Stromal cell of bone marrow (primary cell): ENCODE measurements around the gene TMEM174.

Source experiments
- DNase-seq: peaks from one replicate; pipeline ENCODE4 v3.0.0-alpha.2; 2012; ENCODE audit warnings: low read depth

Gene TMEM174, protein sequence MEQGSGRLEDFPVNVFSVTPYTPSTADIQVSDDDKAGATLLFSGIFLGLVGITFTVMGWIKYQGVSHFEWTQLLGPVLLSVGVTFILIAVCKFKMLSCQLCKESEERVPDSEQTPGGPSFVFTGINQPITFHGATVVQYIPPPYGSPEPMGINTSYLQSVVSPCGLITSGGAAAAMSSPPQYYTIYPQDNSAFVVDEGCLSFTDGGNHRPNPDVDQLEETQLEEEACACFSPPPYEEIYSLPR

DNA sequence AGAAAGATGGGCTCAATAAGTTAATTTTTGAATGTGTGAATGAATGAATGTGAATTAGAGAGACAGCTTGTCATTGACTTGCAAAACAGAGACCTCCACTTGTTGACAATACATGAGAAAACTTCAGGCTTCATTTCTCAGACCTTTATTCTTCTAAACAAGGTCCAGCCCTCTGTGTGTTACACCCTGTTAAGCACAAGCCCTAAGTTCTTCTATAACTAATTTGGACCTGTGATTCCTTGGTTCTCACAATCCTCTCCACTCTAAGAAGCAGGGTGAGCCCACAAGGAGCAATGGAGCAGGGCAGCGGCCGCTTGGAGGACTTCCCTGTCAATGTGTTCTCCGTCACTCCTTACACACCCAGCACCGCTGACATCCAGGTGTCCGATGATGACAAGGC lies at the start of gene TMEM174:
Gene TMEM174 (plus strand): TSS at position 243 of the 400 bp plus-strand sequence. CDS start 51 bp downstream, at position 294.
- no peak for DNase-seq

DNA sequence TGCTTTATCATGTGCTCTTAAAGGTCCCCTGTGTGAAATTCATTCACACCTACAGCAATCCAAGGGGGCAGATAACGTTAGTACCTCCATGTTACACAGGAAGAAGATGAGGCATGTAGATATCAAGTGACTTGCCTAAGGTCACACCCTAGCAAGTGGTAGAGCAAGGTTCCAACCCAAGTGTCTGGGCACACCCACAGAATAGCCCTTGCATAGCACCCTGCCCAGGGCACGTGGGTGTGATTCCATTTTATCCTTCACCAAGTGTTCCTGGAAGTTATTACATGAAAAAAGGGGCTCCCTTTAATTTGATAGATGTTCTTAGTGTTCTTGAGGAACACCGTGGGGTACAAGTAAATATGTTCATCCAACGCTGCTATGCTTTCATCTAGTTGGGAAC lies 47.7 kb upstream of the TMEM174 start:
- DNase-seq, result no peak

DNA sequence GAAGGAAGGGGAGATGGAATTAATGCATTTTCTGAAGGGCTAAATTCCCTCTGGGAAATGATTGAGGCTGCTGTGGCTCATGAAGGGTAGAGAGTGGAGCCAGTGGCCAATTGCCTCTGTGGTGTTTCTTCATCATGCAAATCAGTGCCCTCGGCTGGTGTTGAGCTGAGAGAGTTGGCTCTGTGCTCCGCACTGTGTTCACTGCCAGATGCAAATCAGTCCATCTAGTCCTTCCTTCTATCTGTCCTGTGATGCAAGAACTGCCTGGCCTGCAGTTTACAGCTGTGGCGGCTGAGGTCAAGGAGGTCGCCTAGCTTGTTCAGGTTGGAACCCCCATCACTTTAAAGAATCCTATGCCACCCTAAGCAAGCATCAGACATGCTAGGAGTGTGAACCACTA lies 46.6 kb upstream of the TMEM174 start:
- no peak for DNase-seq

DNA sequence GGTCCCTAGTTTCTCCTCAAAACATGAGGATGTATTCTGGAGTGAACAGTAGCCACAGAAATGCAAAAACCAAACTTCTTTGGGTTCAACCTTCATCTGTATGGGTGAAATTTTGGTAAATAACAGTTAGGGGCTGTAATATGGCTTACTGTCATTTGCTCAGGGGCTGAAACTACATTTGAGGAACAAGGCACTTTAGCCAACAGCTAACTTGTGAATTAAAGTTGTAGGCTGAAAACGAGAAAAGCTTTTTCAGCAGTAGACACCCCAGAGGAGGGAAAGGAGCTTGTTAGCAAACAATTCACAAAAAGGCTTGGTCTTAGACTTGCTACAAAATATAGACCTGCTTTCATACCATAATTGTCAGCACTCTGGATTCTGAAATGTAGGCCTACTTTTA lies 46.0 kb upstream of the TMEM174 start:
- DNase-seq, result no peak

DNA sequence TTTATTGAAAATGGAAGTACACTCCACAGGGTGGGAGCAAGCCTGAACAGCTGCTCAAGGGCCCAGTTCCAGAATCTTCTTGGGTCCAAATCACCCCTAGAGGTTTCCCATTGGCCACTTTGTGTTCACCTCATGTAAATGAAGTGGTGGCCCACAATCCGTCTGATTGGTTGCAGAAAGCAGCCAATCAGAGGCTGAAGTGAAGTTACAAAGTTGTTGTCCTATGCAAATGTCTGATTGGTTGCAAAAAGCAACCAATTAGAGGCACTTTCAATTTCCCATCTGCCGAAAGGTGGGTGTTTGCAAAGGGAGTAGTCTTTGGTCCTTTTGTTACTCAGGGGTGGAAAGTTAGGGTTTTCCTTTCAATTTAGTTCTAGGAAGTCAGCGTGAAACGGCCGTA lies 43.9 kb upstream of the TMEM174 start:
- no peak for DNase-seq

DNA sequence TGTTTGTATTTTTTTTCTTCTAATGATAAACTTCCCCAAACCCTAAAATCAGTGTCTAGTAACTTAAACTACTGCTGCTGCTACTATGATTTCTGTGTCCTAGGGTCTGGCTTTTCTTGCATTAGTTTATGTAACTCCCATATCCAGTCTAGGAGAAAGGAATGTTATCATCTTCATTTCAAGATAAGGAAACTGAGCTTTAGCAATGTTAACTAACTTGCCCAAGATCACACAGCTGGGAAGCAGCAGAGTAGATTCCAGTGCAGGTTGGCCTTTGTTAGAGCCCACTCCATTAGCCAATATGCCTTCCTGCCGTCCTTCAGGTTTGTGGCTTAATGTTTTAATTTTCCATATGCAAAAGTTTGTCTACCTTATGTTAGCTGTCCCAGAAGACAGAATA lies 42.2 kb upstream of the TMEM174 start:
- no peak for DNase-seq

DNA sequence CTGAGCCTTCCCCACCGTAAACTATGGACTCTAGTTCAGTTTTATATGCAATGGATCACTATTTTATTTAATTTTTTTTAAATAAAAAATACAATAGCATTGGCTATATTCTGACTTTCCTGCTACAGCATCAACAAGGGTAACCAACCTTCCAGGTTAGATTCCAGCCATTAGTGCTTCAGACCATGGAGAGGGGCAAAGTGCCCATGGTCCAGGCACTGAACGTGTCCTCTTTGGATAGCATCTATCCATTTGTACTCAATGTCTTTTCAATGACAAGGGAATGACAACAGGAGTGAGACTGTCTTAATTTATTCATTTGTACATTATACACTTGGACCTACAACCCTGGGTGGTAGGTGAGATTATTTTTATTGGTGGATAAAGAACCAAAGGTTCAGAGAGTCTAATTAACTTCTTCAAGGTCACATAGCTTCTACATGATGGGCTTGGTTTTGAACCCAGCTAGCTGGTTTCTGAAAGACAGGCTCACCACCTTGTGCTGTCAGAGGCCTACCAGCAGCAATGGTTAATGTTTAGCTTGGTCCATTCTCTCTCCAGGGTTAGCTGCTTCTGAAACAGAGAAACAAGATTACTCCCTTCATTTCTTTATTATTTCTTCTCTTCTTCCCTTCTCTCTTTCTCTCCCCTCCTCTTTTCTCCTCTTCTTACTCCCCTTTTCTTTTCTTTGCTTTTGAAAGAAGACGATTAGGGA lies 41.1 kb upstream of the TMEM174 start:
- no peak for DNase-seq

DNA sequence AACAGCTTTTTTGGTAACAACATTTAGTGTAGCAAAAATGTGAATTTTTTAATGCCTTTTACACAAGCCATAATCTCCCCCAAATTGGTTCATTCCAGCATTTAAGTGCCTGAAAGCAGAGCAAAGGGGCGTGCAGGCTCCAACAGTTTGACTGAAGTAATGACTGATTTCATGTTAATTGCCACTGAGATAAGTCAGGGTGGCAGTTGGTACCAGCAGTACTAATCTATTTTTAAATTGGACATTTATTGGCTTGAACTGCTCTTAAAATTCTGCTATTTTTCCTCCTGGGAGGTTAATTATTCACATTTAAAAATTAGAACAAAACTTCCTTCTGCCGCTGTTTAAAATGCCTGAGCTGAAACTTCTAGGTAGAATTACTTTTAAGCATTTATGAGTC lies 40.2 kb upstream of the TMEM174 start:
- DNase-seq, result no peak

DNA sequence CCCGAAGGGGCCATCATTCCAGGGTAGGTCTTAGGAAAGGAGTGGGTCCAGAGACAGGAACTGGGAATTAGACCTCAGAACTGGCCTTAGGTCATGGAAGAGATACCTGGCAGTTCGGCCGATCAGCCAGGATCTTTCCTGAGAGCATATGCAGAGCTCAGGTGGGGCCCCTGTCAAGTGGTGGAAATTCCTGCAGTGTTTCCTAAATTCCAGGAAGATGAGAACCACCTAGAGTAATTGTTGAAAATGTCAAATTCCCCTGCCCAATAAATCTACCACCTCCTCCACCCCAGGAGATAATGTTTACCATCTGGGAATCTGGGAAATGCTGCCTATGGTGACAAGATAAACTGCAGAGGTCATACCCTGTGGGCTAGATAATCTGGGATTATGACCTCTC lies 38.0 kb upstream of the TMEM174 start:
- no peak for DNase-seq

DNA sequence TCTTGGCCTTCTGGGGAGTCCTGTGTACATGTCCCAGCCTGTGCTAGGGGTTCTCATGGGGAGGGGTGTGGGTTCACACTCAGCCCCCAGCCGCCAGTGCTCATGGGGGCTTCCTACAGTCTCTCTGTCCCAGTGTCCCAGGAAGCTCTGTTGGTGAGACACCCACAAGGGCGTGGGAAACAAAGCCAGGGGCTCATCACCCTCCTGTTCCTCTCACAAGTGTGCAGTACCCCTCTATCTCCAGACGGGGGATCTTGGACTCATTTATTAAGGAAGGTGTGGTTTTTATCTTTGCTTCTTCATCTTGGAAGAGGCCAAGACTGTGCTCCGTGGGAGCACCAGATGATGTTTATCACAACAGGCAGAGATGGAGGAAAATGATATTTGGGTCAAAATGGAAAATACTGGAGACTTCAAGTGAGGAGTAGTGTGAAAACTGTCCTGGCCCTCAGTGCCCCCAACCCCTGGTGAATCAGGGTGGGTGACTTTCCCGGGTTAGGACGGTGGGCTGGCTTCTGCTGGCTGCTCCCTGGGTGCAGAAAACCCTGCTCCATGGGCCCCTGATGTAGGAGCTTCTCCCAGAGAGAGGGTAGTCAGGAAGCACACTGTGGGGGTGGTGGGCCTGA lies 37.5 kb upstream of the TMEM174 start:
- DNase-seq, result peak; percentile 7

DNA sequence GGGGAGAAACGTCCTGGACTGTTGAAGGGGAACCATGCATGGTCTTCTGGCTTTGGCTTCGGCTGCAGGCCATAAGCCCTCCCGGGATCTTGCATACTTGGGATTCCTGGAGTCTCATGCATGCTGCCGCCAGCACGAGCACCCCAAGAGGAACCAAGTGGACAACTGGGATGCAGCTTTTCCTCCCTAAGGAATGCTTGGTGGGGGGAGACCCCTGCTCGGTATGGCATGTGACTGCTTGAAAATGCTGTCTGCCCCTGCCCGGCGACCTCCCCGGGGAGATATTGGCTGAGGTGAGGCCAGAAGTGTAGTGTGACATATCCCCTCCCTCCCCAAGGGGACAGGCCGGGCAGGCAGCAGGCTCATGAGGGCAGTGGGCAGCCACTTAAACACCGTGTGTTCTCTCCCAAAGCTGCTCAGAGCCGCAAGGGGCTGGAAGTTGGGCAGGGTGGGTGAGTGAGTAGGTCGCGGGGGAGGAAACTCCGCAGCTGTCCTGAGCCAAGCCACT lies 36.9 kb upstream of the TMEM174 start:
- DNase-seq, result no peak

DNA sequence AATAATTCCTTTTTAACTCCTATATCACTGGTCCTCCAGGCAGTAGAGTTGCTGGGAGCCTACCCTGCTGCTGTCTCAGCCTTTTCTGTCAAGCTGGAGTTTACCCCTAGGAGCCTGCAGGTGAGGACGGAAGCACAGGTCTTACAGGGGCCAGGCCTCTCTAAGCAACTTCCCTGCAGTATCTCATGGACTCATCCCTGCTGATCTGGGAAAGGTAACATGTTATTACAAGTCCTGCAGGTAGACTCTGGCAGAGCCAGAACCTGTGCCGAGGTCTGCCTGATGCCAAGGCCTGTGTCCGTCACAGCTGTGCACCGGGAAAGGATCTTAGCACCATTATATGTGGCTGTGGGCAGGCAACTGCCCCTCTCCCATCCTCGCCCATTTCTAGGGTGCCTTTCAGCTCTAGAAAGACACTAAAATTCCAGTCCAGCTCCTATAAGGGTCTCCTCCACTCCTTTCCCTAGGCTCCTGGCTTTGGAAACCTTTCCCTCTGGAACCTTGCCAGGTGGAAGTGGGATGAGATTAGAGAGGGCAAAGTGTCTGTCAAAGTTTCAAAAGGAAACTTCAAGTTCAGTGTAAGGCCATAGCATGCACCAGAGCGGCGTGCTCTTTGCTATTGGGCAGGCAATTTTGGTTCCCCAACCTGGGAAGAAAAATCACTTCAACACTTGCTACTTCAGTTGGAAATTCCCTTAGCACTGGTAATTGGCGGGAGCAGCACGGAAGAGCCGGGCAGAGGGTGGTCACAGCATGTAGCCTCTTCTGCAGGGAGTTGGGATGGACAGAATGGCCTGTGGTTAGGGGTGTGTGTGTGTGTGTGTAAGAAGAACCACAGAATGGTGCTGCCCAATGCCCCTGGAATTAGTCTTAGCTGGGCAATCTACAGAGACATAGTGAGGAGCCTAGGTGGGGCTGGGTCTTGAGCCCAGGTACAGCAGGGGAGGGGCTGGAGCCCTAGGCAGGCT lies 35.1 kb upstream of the TMEM174 start:
- no peak for DNase-seq

DNA sequence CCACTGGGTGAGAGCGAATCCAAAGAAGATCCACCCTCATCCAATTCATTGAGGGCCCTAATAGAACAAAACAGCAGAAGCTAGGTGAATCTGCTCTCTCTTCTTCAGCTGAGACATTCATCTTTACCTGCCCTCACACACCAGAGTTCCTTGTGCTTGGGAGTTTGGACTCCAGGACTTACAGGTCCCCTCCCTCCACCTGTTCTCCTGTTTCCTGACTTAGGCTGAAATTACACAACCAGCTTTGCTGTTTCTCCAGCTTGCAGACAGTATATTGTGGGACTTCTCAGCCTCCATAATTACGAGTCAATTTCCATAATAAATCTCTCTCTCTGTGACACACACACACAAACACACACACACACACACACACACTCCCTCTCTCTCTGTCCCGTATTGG lies 33.5 kb upstream of the TMEM174 start:
- no peak for DNase-seq

DNA sequence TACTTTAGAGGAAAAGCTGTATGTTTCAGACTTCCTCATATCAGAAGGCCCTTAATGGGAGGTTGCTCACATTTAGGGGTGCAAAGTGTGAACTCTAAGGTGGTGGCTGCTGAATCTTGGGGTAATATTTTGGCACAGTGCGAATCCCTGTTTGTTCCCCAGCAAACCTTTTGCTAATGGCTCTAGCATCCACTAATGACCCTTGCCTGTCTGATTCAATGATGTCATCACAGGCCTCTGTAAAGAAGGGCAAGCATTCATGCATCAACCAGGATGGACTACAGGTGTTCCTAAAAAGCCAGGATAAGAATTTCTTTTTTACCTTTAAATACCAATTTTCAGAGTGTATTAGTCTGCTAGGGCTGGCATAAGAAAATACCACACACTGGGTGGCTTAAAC lies 32.2 kb upstream of the TMEM174 start:
- DNase-seq, result no peak

DNA sequence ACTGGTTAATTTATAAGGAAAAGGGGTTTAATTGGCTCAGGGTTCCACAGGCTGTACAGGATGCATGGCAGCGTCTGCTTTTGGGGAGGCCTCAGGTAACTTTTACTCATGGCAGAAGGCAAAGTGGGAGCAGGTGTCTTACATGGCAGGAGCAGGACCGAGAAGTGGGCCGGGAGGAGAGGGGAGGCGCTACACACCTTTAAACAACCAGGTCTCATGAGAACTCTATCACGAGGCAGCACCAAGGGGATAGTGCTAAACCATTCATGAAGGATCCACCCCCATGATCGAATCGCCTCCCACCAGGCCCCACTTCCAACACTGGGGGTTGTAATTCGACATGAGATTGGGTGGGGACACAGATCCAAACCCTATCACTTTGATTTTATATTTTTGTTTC lies 31.0 kb upstream of the TMEM174 start:
- no peak for DNase-seq

DNA sequence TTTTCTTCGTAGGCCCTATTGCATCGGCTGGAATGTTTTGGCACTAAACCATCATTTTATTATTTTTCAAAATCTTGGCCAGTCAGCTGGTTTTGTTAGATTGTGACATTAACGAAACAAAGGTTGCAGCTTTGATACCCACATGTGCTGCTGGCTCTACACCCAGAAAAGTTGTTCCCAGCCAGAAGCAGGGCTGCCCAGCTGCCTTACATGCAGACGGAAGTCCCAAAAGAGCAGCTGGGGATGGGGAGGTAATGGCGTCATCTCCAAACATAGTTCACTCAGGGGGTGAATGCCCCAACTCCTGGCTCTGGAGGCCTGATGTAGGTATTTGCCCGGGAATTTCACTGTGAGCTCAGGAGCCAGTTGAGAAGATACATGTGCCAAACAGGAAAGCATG lies 29.3 kb upstream of the TMEM174 start:
- no peak for DNase-seq

DNA sequence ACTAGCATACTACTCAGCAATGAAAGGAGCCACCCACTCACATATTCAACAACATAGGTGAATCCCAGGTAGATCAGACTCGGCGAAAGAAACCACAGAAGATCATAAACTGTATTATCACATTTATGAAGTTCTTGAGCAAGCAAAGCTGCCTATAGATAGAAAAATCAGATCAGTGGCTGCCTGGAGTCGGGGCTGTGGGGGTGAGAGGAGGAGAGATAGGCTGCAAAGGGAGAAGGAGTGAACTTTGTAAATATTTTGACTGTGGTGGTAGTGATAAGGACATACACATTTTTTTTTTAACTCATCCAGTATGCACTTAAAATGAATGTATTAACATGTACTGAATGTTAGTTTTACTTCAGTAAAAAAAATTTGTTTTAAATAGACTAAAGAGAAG lies 23.5 kb upstream of the TMEM174 start:
- no peak for DNase-seq

DNA sequence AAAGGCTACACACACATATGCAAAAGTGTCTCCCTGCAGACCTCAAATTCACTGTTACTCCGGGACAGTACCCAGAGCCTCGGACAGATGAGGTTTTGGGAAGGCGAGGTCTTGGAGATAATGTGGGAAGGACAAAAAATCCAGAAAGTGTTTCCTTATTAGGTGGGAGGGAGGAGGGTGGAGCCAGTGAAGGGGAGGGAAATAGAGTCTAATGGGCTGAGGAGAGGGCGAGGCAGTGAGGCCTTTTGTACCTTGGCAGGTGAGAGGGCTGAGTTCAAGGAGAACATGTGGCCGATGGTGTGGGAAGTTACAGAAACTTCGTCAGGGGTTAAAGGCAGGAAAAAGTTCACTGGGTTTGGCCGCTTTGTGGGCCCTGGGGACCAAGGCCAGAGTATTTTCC lies 22.1 kb upstream of the TMEM174 start:
- no peak for DNase-seq

DNA sequence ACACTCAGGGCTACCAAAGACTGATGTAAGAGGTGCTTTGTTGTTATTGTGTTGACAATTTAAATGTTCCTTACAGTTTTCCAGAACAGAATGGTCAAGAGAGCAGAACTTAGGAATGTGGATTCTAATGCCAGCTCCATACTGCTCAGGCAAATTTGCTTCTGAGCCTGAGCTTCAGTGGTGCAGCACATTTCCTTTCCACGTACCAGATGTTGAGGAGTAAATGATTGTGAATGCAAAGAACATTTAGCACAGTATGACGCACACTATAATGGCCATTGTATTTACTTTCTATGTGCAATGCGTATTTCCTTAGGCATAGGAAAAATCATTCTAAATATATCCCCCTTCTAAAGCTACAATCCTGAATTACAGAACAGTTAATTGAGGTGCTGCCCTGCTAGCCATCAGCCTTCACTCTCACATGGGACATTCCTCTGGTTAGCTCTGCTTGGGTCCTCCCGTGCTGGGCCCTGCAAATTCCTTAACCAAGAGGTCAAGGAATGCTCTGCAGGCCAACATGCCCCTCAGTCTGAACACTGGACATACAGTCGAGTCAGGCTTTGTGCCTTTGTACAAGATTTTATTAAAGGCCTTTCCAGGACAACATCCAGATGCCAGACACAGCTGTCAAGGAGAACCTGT lies 21.1 kb upstream of the TMEM174 start:
- no peak for DNase-seq

DNA sequence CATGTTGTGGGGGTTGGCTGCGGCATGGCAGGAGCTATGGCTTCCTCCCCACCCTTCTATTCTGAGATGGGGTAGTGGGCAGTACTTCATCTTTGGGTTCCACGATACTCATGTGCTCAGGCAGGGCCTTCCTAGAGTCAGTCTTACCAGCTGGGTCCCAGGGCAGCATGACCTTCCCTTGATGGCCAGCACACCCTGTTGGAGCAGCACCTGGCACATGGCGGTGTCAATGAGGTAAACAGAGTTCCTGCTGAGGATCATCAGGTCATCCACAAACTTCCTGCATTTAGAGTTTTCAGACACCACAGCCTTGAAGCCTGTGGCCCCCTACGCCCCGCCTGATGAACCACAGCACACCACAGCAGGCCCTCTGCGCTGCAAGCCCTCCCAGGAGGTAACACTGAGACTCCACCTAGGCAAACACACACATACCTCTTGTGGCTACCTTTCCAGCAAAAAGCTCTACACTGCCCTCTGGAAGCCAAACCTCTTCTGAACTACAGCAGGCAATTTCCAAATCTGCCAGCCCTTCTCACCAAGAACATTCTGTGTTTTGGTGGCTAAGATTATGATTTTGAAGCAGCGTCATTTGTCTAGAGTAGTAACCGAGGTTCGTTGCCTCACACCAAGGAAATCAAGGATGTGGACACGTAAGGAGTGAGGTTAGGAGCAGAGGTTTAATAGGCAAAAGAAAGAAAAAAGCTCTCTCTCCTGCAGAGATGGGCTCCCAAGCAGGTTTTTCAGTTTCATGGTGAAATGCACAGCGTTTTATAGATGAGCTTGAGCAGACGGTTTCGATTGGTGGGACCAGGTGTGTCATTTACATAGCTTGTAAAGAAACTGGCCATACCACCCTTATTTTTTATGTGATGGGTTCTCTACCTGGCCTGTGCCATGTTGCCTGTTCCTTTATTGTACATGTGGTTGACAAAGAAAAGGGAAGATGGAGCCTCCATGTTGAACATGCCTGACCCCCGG lies 20.3 kb upstream of the TMEM174 start:
- DNase-seq, result no peak
